Karpas-422 (cell line): ENCODE results near the gene PRSS1. TPM values are rescaled to one million over a fixed set of nuclear protein-coding genes. Genes with fewer than 3 reads are reported as not detected.
"Not testable (repeated sequence)": the region's sequence is repeated elsewhere in the genome, so short reads cannot be mapped to it uniquely, and the experiment has no call there.

Experiments used
- DNase-seq: peaks from one replicate; pipeline ENCODE4 v3.0.0-alpha.2; 2015
- H2AFZ ChIP-seq: fragments of 200-600 bp; sonication (generic); 2 replicates; pipeline ENCODE4 v1.6.1; 2014; ENCODE audit warnings: antibody characterized with exemption, low read length, mixed read lengths
- H3K27ac ChIP-seq: fragments of 200-600 bp; sonication (generic); 2 replicates; pipeline ENCODE4 v1.5.1; 2014; ENCODE audit warnings: mild to moderate bottlenecking, low read length, moderate library complexity
- H3K27me3 ChIP-seq: fragments of 200-600 bp; sonication (generic); 2 replicates; pipeline ENCODE4 v1.6.1; 2014; ENCODE audit warnings: low read length, mixed read lengths
- H3K36me3 ChIP-seq: fragments of 200-600 bp; sonication (generic); 2 replicates; pipeline ENCODE4 v1.6.1; 2014; ENCODE audit warnings: low read length, mixed read lengths; ENCODE audit not compliant: insufficient read depth
- H3K4me1 ChIP-seq: fragments of 200-600 bp; sonication (generic); 2 replicates; pipeline ENCODE4 v1.6.1; 2014; ENCODE audit warnings: mild to moderate bottlenecking, low read length, mixed read lengths
- H3K4me2 ChIP-seq: fragments of 200-600 bp; sonication (generic); 2 replicates; pipeline ENCODE4 v1.6.1; 2014; ENCODE audit warnings: low read length, low read depth, mild to moderate bottlenecking; ENCODE audit not compliant: poor library complexity, severe bottlenecking
- H3K4me3 ChIP-seq: fragments of 200-600 bp; sonication (generic); 2 replicates; pipeline ENCODE4 v1.5.1; 2014; ENCODE audit warnings: mild to moderate bottlenecking, antibody characterized with exemption, low read length, mixed read lengths
- H3K79me2 ChIP-seq: fragments of 200-600 bp; sonication (generic); 2 replicates; pipeline ENCODE4 v1.6.1; 2014; ENCODE audit warnings: mild to moderate bottlenecking, low read length, mixed read lengths
- H3K9ac ChIP-seq: fragments of 200-600 bp; sonication (generic); 2 replicates; pipeline ENCODE4 v1.6.0; 2014; ENCODE audit warnings: low read length
- H3K9me2 ChIP-seq: fragments of 200-600 bp; sonication (generic), shearing (Covaris generic); replicated peaks from 2 replicates; pipeline ENCODE4 v1.6.0; 2014; ENCODE audit warnings: mild to moderate bottlenecking, low read length, moderate library complexity; ENCODE audit not compliant: insufficient read depth
- H3K9me3 ChIP-seq: fragments of 300-700, 200-600 bp; sonication (generic); 2 replicates; pipeline ENCODE4 v1.6.1; 2014; ENCODE audit warnings: low read length, mixed read lengths
- H4K20me1 ChIP-seq: fragments of 200-600 bp; sonication (generic); 2 replicates; pipeline ENCODE4 v1.6.1; 2014; ENCODE audit warnings: mild to moderate bottlenecking, antibody characterized with exemption, low read length, low read depth; ENCODE audit not compliant: insufficient read depth
- total RNA-seq: library from RNA; depleted of rRNA; stranded (reverse); fragments of >200 nt; shearing (Covaris generic); gene quantifications from 2 replicates; pipeline ENCODE4 v1.2.3, GENCODE V29; 2014; ENCODE audit warnings: low replicate concordance

The PRSS1 gene
- total RNA-seq, 1 experiment from 2014 or later: not detected

GRCh38 chr7:142772051-142772450 is 22.8 kb downstream of the PRSS1 start:
- Histone ChIP-seq H3K4me3 (no peak overlapping the region), H3K9me3 (no peaks in the 10 kb centered on the region), H2AFZ (no peak overlapping the region), H3K79me2 (no peaks in the 10 kb centered on the region), H3K4me1 (no peaks in the 10 kb centered on the region), H3K4me2 (no peak overlapping the region), H3K27ac (no peak overlapping the region), H3K36me3 (no peaks in the 10 kb centered on the region), H3K9me2 (no peaks in the 10 kb centered on the region), H4K20me1 (no peaks in the 10 kb centered on the region), H3K27me3 (no peaks in the 10 kb centered on the region), H3K9ac (no peak overlapping the region)
- DNase-seq: no peak

DNA sequence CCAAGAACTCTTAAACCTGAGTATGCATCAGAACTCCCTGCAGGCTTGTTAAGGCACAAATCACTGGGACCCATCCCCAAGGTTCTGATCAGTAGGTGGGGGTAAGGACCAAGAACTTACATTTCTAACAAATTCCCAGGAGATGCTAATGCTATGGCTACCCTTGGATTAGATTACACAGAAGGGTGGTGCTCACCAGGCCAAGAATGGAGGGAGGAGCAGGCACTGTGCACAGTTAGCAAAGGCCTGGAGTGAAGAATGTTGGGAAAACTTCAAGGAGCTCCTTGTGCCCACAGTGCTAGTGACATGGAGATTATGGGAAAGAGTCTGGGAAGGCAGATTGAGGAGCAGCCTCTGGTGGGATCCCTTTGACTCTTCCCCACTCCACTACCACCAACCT is 23.4 kb downstream of the PRSS1 start:
- H3K27ac ChIP-seq: no peak overlapping the region
- no peaks in the 10 kb centered on the region for H3K79me2 ChIP-seq
- no peak overlapping the region for H3K4me2 ChIP-seq
- no peaks in the 10 kb centered on the region for H3K9me2 ChIP-seq
- no peaks in the 10 kb centered on the region for H3K9me3 ChIP-seq
- no peaks in the 10 kb centered on the region for H3K4me1 ChIP-seq
- no peak overlapping the region for H2AFZ ChIP-seq
- H3K27me3 ChIP-seq: no peaks in the 10 kb centered on the region
- no peaks in the 10 kb centered on the region for H3K36me3 ChIP-seq
- H4K20me1 ChIP-seq: no peaks in the 10 kb centered on the region
- H3K4me3 ChIP-seq: no peak overlapping the region
- no peak for DNase-seq
- H3K9ac ChIP-seq: no peak overlapping the region

DNA sequence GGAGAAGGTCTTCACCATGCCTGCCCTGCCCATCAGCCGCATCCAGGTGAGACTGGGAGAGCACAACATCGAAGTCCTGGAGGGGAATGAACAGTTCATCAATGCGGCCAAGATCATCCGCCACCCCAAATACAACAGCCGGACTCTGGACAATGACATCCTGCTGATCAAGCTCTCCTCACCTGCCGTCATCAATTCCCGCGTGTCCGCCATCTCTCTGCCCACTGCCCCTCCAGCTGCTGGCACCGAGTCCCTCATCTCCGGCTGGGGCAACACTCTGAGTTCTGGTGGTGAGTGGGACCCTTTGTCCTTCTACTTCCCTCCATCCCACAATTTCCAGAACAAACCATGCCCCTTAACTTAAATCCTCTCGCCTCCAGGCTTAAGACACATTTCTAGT is 24.0 kb downstream of the PRSS1 start:
- Histone ChIP-seq H3K79me2 (no peaks in the 10 kb centered on the region), H2AFZ (no peak overlapping the region), H3K27me3 (no peaks in the 10 kb centered on the region), H3K9me3 (no peaks in the 10 kb centered on the region), H4K20me1 (no peaks in the 10 kb centered on the region), H3K36me3 (no peaks in the 10 kb centered on the region), H3K9me2 (no peaks in the 10 kb centered on the region), H3K4me1 (no peaks in the 10 kb centered on the region), H3K4me3 (no peak overlapping the region), H3K4me2 (no peak overlapping the region), H3K27ac (no peak overlapping the region), H3K9ac (no peak overlapping the region)
- no peak for DNase-seq

GRCh38 chr7:142773937-142774744 is 24.9 kb downstream of the PRSS1 start:
- no peak overlapping the region for H2AFZ ChIP-seq
- H3K4me2 ChIP-seq: no peak overlapping the region
- H3K9ac ChIP-seq: no peak overlapping the region
- no peak overlapping the region for H3K4me3 ChIP-seq
- H4K20me1 ChIP-seq: no peaks in the 10 kb centered on the region
- H3K9me3 ChIP-seq: no peaks in the 10 kb centered on the region
- no peaks in the 10 kb centered on the region for H3K27me3 ChIP-seq
- no peaks in the 10 kb centered on the region for H3K4me1 ChIP-seq
- no peaks in the 10 kb centered on the region for H3K36me3 ChIP-seq
- H3K9me2 ChIP-seq: no peaks in the 10 kb centered on the region
- no peaks in the 10 kb centered on the region for H3K79me2 ChIP-seq
- no peak for DNase-seq
- H3K27ac ChIP-seq: no peak overlapping the region

DNA sequence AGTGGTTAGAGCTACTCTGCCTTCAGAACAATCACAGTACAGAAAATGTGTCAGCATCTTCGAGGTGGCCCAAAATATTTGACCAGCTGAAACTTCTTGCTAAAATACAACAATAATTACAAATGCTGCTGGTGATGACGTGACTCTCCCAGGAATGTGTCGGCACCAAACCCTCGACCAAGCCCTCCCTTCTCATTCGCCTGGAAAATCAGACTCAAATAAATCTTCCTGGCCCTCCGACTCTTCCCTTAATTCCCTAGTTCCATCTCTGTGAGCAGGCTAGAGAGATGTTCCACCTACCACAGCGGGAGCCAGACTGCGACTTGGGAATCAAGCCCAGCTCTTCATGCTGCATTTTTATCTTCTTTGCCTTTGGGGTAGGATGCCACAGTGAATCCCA is 25.6 kb downstream of the PRSS1 start:
- Histone ChIP-seq H3K9me3 (no peaks in the 10 kb centered on the region), H3K9me2 (no peaks in the 10 kb centered on the region), H4K20me1 (no peaks in the 10 kb centered on the region), H3K36me3 (no peaks in the 10 kb centered on the region), H3K27me3 (no peaks in the 10 kb centered on the region), H3K79me2 (no peaks in the 10 kb centered on the region), H3K27ac (no peak overlapping the region), H3K4me1 (no peaks in the 10 kb centered on the region), H2AFZ (no peak overlapping the region), H3K9ac (no peak overlapping the region), H3K4me2 (no peak overlapping the region), H3K4me3 (no peak overlapping the region)
- DNase-seq: no peak

GRCh38 chr7:142775351-142776115 is 26.3 kb downstream of the PRSS1 start:
- not testable (repeated sequence) for H3K4me2 ChIP-seq, DNase-seq, H3K27ac ChIP-seq, H3K4me1 ChIP-seq, H3K79me2 ChIP-seq, H3K4me3 ChIP-seq, H3K9ac ChIP-seq, H3K9me3 ChIP-seq, H2AFZ ChIP-seq, H3K36me3 ChIP-seq, H3K9me2 ChIP-seq, H3K27me3 ChIP-seq, H4K20me1 ChIP-seq

DNA sequence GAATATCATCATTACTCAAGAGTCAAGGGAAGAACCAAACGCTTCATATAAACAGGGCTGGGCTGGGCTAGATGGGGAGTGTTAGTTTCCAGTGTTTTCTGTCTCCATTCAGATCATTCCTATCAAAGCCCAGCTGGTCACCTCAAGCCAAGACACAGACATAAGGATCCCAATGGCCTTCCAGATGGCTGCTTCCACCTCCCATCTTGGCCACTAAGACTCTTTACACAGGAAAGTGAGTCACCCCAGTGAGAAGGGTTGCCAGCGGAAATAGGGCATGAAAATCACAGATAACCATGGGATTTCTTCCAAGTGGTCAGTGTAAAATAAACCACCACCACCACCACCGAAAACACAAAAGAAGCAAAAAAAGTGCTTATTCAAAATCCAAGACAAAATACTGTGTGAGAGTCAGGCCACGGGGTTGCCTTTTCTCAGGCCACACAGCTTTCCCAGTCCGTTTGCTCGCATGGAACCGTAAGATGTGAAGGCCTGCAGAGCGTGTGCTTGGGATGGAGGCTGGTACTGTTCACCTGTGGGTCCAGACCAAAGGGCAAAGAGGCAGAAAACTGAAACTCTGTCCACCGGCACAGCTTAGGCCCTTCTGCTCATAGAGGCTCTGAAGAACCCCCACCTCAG is 27.1 kb downstream of the PRSS1 start:
- no peak for DNase-seq
- Histone ChIP-seq H3K9ac (no peak overlapping the region), H2AFZ (no peak overlapping the region), H3K27ac (no peak overlapping the region), H3K4me1 (no peaks in the 10 kb centered on the region), H3K9me2 (no peaks in the 10 kb centered on the region), H3K27me3 (no peaks in the 10 kb centered on the region), H3K9me3 (no peaks in the 10 kb centered on the region), H4K20me1 (no peaks in the 10 kb centered on the region), H3K4me2 (no peak overlapping the region), H3K4me3 (no peak overlapping the region), H3K79me2 (no peaks in the 10 kb centered on the region), H3K36me3 (no peaks in the 10 kb centered on the region)

DNA sequence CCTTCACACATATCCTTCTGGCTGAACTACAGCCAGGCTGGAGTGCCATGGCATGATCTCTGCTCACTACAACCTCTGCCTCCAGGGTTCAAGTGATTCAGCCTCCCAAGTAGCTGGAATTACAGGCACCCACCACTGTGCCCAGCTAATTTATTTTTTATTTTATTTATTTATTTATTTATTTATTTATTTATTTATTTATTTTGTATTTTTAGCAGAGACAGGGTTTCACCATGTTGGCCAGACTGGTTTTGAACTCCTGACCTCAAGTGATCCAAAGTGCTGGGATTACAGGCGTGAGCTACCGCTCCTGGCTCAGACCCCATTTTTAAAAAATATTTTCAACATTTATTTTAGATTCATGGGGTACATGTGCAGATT is 27.6 kb downstream of the PRSS1 start:
- H3K36me3 ChIP-seq, H3K4me1 ChIP-seq, DNase-seq, H3K9me3 ChIP-seq, H3K27me3 ChIP-seq, H3K9me2 ChIP-seq, H3K4me3 ChIP-seq, H3K79me2 ChIP-seq, H3K4me2 ChIP-seq, H3K27ac ChIP-seq, H3K9ac ChIP-seq, H4K20me1 ChIP-seq, H2AFZ ChIP-seq: not testable (repeated sequence)
